Astrocyte (in vitro differentiated cells and primary cell): ENCODE results near the gene NXPE4. TPM values are rescaled to one million over a fixed set of nuclear protein-coding genes. Genes with fewer than 3 reads are reported as not detected.

Source experiments
- DNase-seq: peaks from one replicate; pipeline ENCODE4 v3.0.0-alpha.2; 2010; ENCODE audit warnings: low read depth
- FAIRE-seq: peaks from 2 replicates; lab custom pipeline; 2011; peaks lifted over from hg19 to GRCh38; lab: Jason Lieb, UNC
- H2AFZ ChIP-seq: 2 replicates; pipeline ENCODE4 v1.6.0; 2012; ENCODE audit warnings: low read depth, low read length, inconsistent platforms
- H3K27ac ChIP-seq: 2 replicates; pipeline ENCODE4 v1.5.1; 2011; ENCODE audit warnings: low read depth, low read length, inconsistent platforms
- H3K27me3 ChIP-seq: 2 replicates; pipeline ENCODE4 v1.6.0; 2011; ENCODE audit warnings: low read length, inconsistent platforms; ENCODE audit not compliant: insufficient read depth
- H3K36me3 ChIP-seq: 2 replicates; pipeline ENCODE4 v1.5.1; 2011; ENCODE audit warnings: low read length, inconsistent platforms; ENCODE audit not compliant: insufficient read depth
- H3K4me1 ChIP-seq: 2 replicates; pipeline ENCODE4 v1.5.1; 2011; ENCODE audit warnings: low read length, inconsistent platforms; ENCODE audit not compliant: insufficient read depth
- H3K4me2 ChIP-seq: 2 replicates; pipeline ENCODE4 v1.6.0; 2012; ENCODE audit warnings: low read length, inconsistent platforms
- H3K4me3 ChIP-seq: 2 replicates; pipeline ENCODE4 v1.5.1; 2011; ENCODE audit warnings: low read depth, mild to moderate bottlenecking, low read length, inconsistent platforms; ENCODE audit not compliant: insufficient read depth
- H3K79me2 ChIP-seq: 2 replicates; pipeline ENCODE4 v1.6.0; 2012; ENCODE audit warnings: mild to moderate bottlenecking, low read length, inconsistent platforms; ENCODE audit not compliant: insufficient read depth
- H3K9ac ChIP-seq: 2 replicates; pipeline ENCODE4 v1.6.0; 2012; ENCODE audit warnings: mild to moderate bottlenecking, low read length, inconsistent platforms
- H3K9me3 ChIP-seq: 2 replicates; pipeline ENCODE4 v1.5.1; 2012; ENCODE audit warnings: low read depth, mild to moderate bottlenecking, low read length, inconsistent platforms; ENCODE audit not compliant: insufficient read depth
- H4K20me1 ChIP-seq: 2 replicates; pipeline ENCODE4 v1.6.0; 2012; ENCODE audit warnings: low read length, inconsistent platforms; ENCODE audit not compliant: insufficient read depth
- H3K27ac Mint-ChIP-seq: one replicate; pipeline ENCODE4 v1.8.0; 2021; ENCODE audit warnings: mild to moderate bottlenecking, mixed read lengths; ENCODE audit not compliant: unreplicated experiment
- H3K27me3 Mint-ChIP-seq: one replicate; pipeline ENCODE4 v1.8.0; 2021; ENCODE audit warnings: low read depth, mixed read lengths; ENCODE audit not compliant: unreplicated experiment
- H3K36me3 Mint-ChIP-seq: one replicate; pipeline ENCODE4 v1.8.0; 2021; ENCODE audit warnings: low read depth, mixed read lengths; ENCODE audit not compliant: unreplicated experiment
- H3K4me1 Mint-ChIP-seq: one replicate; pipeline ENCODE4 v1.8.0; 2021; ENCODE audit warnings: low read depth, mixed read lengths; ENCODE audit not compliant: unreplicated experiment
- H3K4me3 Mint-ChIP-seq: one replicate; pipeline ENCODE4 v1.8.0; 2021; ENCODE audit warnings: mild to moderate bottlenecking, moderate library complexity, mixed read lengths; ENCODE audit not compliant: unreplicated experiment
- H3K9me3 Mint-ChIP-seq: one replicate; pipeline ENCODE4 v1.8.0; 2021; ENCODE audit warnings: mild to moderate bottlenecking, mixed read lengths; ENCODE audit not compliant: unreplicated experiment
- CTCF ChIP-seq: IDR thresholded peaks from 2 replicates; pipeline ENCODE4 v1.5.1; 2011; ENCODE audit warnings: low read depth, mild to moderate bottlenecking, inconsistent platforms, low read length, moderate library complexity; ENCODE audit not compliant: insufficient read depth
- EZH2 ChIP-seq: IDR thresholded peaks from 2 replicates; pipeline ENCODE4 v1.6.1; 2012; ENCODE audit warnings: mild to moderate bottlenecking, low read length, inconsistent platforms; ENCODE audit not compliant: insufficient read depth
- total RNA-seq: library from RNA; stranded (reverse); gene quantifications from 2 replicates; pipeline ENCODE4 v1.2.1, GENCODE V29; 2021

Gene NXPE4
- total RNA-seq, 1 donor from 2014 or later, result not detected

DNA sequence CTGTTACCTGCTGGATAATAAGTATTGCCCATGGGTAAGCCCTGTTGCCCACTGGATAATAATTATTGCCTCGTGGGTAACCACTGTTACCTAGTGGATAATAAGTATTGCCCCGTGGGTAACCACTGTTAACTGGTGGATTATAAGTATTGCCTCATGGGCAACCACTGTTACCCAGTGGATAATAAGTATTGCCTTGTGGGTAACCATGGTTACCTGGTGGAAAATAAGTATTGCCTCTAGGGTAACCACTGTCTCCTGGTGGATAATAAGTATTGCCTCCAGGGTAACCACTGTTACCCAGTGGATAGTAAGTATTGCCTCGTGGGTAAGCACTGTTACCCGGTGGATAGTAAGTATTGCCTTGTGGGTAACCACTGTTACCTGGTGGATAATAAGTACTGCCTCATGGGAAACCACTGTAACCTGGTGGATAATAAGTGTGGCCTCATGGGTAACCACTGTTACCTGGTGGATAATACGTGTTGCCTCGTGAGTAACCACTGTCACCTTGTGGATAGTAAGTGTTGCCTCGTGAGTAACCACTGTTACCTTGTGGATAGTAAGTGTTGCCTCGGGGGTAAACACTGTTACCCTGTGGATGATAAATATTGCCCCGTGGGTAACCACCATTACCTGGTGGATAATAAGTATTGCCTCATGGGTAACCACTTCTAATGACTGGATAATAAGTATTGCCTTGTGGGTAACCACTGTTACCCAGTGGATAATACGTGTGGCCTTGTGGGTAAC, 29.0 kb upstream of the NXPE4 start:
- Histone ChIP-seq H2AFZ (no peak overlapping the region), H3K4me1 (no peaks in the 10 kb centered on the region), H4K20me1 (no peaks in the 10 kb centered on the region), H3K4me3 (no peak overlapping the region), H3K27me3 (no peaks in the 10 kb centered on the region), H3K9me3 (peaks cover 20% of the 10 kb centered on the region), H3K9ac (no peak overlapping the region), H3K36me3 (no peaks in the 10 kb centered on the region), H3K79me2 (no peaks in the 10 kb centered on the region), H3K4me2 (no peak overlapping the region), H3K27ac (no peak overlapping the region)
- no peak overlapping the region for H3K4me3 Mint-ChIP-seq
- DNase-seq (no peak), FAIRE-seq (no peak)
- TF ChIP-seq EZH2 (no peak), CTCF (no peak)
- H3K27me3 Mint-ChIP-seq, result peaks cover 2% of the 10 kb centered on the region
- no peak overlapping the region for H3K27ac Mint-ChIP-seq
- H3K9me3 Mint-ChIP-seq, result peaks cover 6% of the 10 kb centered on the region
- H3K36me3 Mint-ChIP-seq, result no peaks in the 10 kb centered on the region
- H3K4me1 Mint-ChIP-seq, result no peaks in the 10 kb centered on the region

- Mint-ChIP-seq H3K27ac (no peak overlapping the region), H3K36me3 (no peaks in the 10 kb centered on the region), H3K4me3 (no peak overlapping the region), H3K4me1 (no peaks in the 10 kb centered on the region), H3K9me3 (peaks cover 6% of the 10 kb centered on the region), H3K27me3 (peaks cover 2% of the 10 kb centered on the region)
- no peak overlapping the region for H3K9ac ChIP-seq
- no peak overlapping the region for H2AFZ ChIP-seq
- H3K4me3 ChIP-seq, result no peak overlapping the region
- H3K27ac ChIP-seq, result no peak overlapping the region
- no peaks in the 10 kb centered on the region for H4K20me1 ChIP-seq
- TF ChIP-seq EZH2 (no peak), CTCF (no peak)
- DNase-seq (no peak), FAIRE-seq (no peak)
- H3K4me1 ChIP-seq, result no peaks in the 10 kb centered on the region
- no peaks in the 10 kb centered on the region for H3K36me3 ChIP-seq
- no peak overlapping the region for H3K4me2 ChIP-seq
- no peaks in the 10 kb centered on the region for H3K27me3 ChIP-seq
- H3K9me3 ChIP-seq, result peaks cover 24% of the 10 kb centered on the region
- H3K79me2 ChIP-seq, result no peaks in the 10 kb centered on the region
These were observed 28.1 kb upstream of the NXPE4 start for GRCh38 chr11:114623720-114624119.

DNA sequence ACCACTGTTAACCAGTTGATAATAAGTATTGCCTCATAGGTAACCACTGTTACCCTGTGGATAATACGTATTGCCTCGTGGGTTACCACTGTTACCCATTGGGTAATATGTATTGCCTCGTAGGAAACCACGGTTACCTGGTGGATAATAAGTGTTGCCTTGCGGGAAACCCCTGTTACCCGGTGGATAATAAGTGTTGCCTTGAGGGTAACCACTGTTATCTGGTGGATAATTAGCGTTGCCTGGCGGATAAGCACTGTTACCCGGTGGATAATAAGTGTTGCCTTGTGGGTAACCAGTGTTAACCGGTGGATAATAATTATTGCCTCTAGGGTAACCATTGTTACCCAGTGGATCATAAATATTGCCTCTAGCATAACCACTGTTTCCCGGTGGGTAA, 27.3 kb upstream of the NXPE4 start:
- Histone ChIP-seq H3K4me3 (no peak overlapping the region), H3K4me2 (no peak overlapping the region), H3K36me3 (no peaks in the 10 kb centered on the region), H3K27ac (no peak overlapping the region), H3K27me3 (no peaks in the 10 kb centered on the region), H3K9me3 (peaks cover 26% of the 10 kb centered on the region), H4K20me1 (no peaks in the 10 kb centered on the region), H3K79me2 (no peaks in the 10 kb centered on the region), H3K9ac (no peak overlapping the region), H3K4me1 (no peaks in the 10 kb centered on the region), H2AFZ (no peak overlapping the region)
- no peaks in the 10 kb centered on the region for H3K4me1 Mint-ChIP-seq
- H3K27me3 Mint-ChIP-seq, result no peaks in the 10 kb centered on the region
- no peak for FAIRE-seq
- H3K9me3 Mint-ChIP-seq, result peaks cover 6% of the 10 kb centered on the region
- no peak for DNase-seq
- TF ChIP-seq CTCF, result no peak
- no peak for TF ChIP-seq EZH2
- no peak overlapping the region for H3K4me3 Mint-ChIP-seq
- no peaks in the 10 kb centered on the region for H3K36me3 Mint-ChIP-seq
- H3K27ac Mint-ChIP-seq, result no peak overlapping the region
